ENCODE results near the gene AGBL4. TPM values are rescaled to one million over a fixed set of nuclear protein-coding genes. Genes with fewer than 3 reads are reported as not detected.

The AGBL4 gene
- total and polyA plus RNA-seq, 10 donors: 0.05 to 1.8 (median 0.32) TPM; not detected in 1

DNA sequence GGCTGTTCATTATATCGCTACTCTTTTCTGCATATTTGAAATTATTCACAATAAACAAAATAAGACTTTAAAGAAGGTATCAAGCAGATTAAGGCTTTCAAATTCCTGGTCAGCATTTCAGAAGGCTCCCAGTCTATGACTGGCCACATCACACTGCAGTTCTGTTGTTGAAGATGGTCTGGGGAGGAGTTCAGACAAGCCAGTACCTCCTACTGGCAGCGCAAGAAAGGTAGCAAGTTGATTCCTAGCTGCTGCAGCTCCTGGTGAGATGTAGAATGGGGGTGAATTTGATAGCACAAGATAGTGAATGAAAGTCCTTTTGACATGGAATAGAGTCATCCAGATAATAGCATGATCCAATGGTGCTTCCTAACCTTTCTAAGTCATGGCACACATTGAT is 1158.8 kb downstream of the AGBL4 start:
- Histone ChIP-seq H3K9me3 (peaks cover 0 to 27% (median 11%) of the 10 kb centered on the region in 8 donors), H3K27ac (no peak overlapping the region), H3K4me3 (no peak overlapping the region), H3K4me1 (no peaks in the 10 kb centered on the region), H3K27me3 (replicated peaks in 1 of 7) (no peaks in the 10 kb centered on the region), H3K36me3 (no peaks in the 10 kb centered on the region)
- TF ChIP-seq POLR2A (IDR thresholded peaks at IDR 0.05): no peak
- no peak for TF ChIP-seq POLR2AphosphoS5 (IDR thresholded peaks at IDR 0.05)
- TF ChIP-seq, protein P1, sequence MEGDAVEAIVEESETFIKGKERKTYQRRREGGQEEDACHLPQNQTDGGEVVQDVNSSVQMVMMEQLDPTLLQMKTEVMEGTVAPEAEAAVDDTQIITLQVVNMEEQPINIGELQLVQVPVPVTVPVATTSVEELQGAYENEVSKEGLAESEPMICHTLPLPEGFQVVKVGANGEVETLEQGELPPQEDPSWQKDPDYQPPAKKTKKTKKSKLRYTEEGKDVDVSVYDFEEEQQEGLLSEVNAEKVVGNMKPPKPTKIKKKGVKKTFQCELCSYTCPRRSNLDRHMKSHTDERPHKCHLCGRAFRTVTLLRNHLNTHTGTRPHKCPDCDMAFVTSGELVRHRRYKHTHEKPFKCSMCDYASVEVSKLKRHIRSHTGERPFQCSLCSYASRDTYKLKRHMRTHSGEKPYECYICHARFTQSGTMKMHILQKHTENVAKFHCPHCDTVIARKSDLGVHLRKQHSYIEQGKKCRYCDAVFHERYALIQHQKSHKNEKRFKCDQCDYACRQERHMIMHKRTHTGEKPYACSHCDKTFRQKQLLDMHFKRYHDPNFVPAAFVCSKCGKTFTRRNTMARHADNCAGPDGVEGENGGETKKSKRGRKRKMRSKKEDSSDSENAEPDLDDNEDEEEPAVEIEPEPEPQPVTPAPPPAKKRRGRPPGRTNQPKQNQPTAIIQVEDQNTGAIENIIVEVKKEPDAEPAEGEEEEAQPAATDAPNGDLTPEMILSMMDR (IDR thresholded peaks at IDR 0.05 in 8 of 11, conservative IDR thresholded peaks at IDR 0.05 in 3 of 11): no peak
- 44 to 93% (median 47%) methylated on average over 1 to 2 of the region's 2 CpGs for WGBS, 5 donors
- DNase-seq: no peak
- intact Hi-C loops (cut with DNase I; ENCODE audit: low total_unique reads): no loop called here

DNA sequence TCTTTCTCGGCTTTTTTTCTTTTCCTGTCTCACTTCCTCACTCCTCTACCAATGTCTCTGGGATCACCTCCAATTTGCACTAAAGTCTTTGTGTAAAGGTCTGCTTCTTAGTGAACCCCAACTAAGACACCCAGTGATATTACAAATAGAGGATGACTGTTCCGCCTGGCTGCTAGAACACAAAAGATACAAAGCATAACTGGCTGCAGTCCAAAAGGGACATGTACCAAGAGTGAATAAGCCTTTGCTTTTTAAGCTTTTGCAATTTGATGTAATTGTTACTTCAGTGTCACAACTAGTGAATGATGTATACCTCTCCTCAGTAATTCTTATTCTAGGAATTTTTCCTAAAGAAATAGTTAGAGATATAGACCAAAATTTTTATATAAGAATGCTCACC is 1164.3 kb downstream of the AGBL4 start:
- TF ChIP-seq POLR2A (IDR thresholded peaks at IDR 0.05): no peak
- TF ChIP-seq, protein P1 (IDR thresholded peaks at IDR 0.05 in 8 of 11, conservative IDR thresholded peaks at IDR 0.05 in 3 of 11): no peak
- TF ChIP-seq POLR2AphosphoS5 (IDR thresholded peaks at IDR 0.05): no peak
- Histone ChIP-seq H3K27me3 (replicated peaks in 1 of 7) (no peaks in the 10 kb centered on the region), H3K27ac (no peak overlapping the region), H3K4me3 (no peak overlapping the region), H3K4me1 (no peaks in the 10 kb centered on the region), H3K9me3 (peaks cover 0 to 27% (median 11%) of the 10 kb centered on the region in 8 donors), H3K36me3 (no peaks in the 10 kb centered on the region)
- 31 to 62% (median 35%) methylated on average over 2 of the region's 2 CpGs for WGBS, 5 donors
- intact Hi-C loops (cut with DNase I; ENCODE audit: low total_unique reads): no loop called here
- no peak for DNase-seq

DNA sequence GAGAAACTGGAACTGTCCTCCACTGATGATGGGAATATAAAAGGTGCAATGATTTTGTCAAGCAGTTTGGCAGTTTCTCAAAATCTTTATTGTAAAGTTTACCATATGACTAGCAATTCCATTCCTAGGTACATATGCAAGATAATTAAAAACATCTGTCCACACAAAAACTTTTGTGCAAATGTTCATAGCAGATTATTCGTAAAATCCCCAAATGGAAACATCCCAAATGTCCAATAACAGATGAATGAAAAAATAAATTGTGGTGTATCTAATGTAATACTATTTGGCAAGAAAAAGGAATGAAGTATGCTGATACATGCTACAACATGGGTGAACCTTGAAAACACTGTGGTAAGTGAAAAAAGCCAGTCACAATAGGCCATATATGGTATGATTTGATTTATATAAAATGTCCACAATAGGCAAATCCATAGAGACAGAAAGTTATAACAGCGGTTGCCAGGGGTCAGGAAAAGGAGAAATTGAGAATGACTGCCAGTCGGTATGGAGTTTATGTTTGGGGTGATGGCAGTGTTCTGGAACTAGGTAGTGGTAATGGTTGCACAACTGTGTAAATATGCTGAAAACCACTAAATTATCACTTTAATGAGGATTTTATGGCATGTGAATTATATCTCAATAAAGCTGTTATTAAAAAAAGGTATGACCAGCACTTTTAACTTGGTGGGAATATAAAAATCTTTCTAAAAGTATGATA is 1165.4 kb downstream of the AGBL4 start:
- no peaks in the 10 kb centered on the region for H3K27me3 ChIP-seq (replicated peaks in 1 of 7)
- TF ChIP-seq, protein P1 (IDR thresholded peaks at IDR 0.05 in 8 of 11, conservative IDR thresholded peaks at IDR 0.05 in 3 of 11): no peak
- TF ChIP-seq POLR2AphosphoS5 (IDR thresholded peaks at IDR 0.05) (no peak), POLR2A (IDR thresholded peaks at IDR 0.05) (no peak)
- H3K36me3 ChIP-seq: no peaks in the 10 kb centered on the region
- no peak overlapping the region for H3K27ac ChIP-seq
- intact Hi-C loops (cut with DNase I; ENCODE audit: low total_unique reads): no loop called here
- peaks cover 0 to 27% (median 11%) of the 10 kb centered on the region in 8 donors for H3K9me3 ChIP-seq
- WGBS, 5 donors: 59 to 75% (median 62%) methylated on average over 3 of the region's 3 CpGs
- no peak for DNase-seq
- no peaks in the 10 kb centered on the region for H3K4me1 ChIP-seq
- no peak overlapping the region for H3K4me3 ChIP-seq

DNA sequence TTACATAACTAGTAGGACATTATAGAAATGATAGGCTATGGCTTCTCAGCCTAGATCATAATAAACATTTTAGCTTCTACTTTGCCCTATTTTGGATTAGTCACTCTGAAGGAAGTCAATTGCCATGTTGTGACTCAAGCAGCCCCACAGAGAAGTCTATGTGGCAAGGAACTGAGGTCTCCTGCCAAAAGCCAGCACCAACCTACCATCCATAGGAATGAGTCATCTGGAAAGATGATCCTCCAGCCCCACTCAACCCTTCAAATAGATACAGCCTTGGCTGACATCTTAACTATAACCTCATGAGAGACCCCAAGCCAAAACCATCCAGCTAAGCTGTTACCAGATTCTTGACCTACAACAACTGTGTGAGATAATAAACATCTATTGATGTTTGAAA is 1170.7 kb downstream of the AGBL4 start:
- no peak overlapping the region for H3K4me3 ChIP-seq
- intact Hi-C loops (cut with DNase I; ENCODE audit: low total_unique reads): no loop called here
- H3K27ac ChIP-seq: no peak overlapping the region
- peaks cover 0 to 7% (median 1%) of the 10 kb centered on the region in 6 donors for H3K4me1 ChIP-seq
- no peaks in the 10 kb centered on the region for H3K9me3 ChIP-seq
- no peaks in the 10 kb centered on the region for H3K27me3 ChIP-seq (replicated peaks in 1 of 7)
- H3K36me3 ChIP-seq: no peaks in the 10 kb centered on the region
- no peak for DNase-seq
- TF ChIP-seq, protein P1 (IDR thresholded peaks at IDR 0.05 in 8 of 11, conservative IDR thresholded peaks at IDR 0.05 in 3 of 11): no peak
- no peak for TF ChIP-seq POLR2A (IDR thresholded peaks at IDR 0.05)
- TF ChIP-seq POLR2AphosphoS5 (IDR thresholded peaks at IDR 0.05): no peak
